ENCODE measurements around the gene CHGA. TPM values are rescaled to one million over a fixed set of nuclear protein-coding genes. Genes with fewer than 3 reads are reported as not detected.

The CHGA gene
- total RNA-seq, 1 experiment from 2014 or later: 0.17 TPM

GRCh38 chr14:92938890-92939671, 16.1 kb downstream of the CHGA start:
- no peak for DNase-seq
- H3K9me3 Mint-ChIP-seq (ENCODE audit: low read depth, unreplicated experiment): no peaks in the 10 kb centered on the region
- H3K36me3 Mint-ChIP-seq (ENCODE audit: insufficient read depth, unreplicated experiment): peaks cover 22% of the 10 kb centered on the region
- no peaks in the 10 kb centered on the region for H3K27me3 Mint-ChIP-seq (ENCODE audit: unreplicated experiment)
- no peak for TF ChIP-seq CTCF (IDR thresholded peaks at IDR 0.05; ENCODE audit: unreplicated experiment)
- no peak overlapping the region for H3K4me3 Mint-ChIP-seq (ENCODE audit: low read depth, unreplicated experiment)
- no peak overlapping the region for H3K27ac Mint-ChIP-seq (ENCODE audit: unreplicated experiment)
- intact Hi-C loops (cut with micrococcal nuclease; ENCODE audit: unreplicated experiment): no loop called here
- H3K4me1 Mint-ChIP-seq (ENCODE audit: low read depth, unreplicated experiment): no peaks in the 10 kb centered on the region
- CTCF ChIA-PET: no interaction called here
- no TSS peak for BruUV-seq (replicated peaks)

GRCh38 chr14:92939699-92940098, 16.7 kb downstream of the CHGA start:
- no peak overlapping the region for H3K4me3 Mint-ChIP-seq (ENCODE audit: low read depth, unreplicated experiment)
- no peaks in the 10 kb centered on the region for H3K9me3 Mint-ChIP-seq (ENCODE audit: low read depth, unreplicated experiment)
- CTCF ChIA-PET: no interaction called here
- H3K36me3 Mint-ChIP-seq (ENCODE audit: insufficient read depth, unreplicated experiment): peaks cover 28% of the 10 kb centered on the region
- no peaks in the 10 kb centered on the region for H3K27me3 Mint-ChIP-seq (ENCODE audit: unreplicated experiment)
- DNase-seq: no peak
- TF ChIP-seq CTCF (IDR thresholded peaks at IDR 0.05; ENCODE audit: unreplicated experiment): no peak
- no TSS peak for BruUV-seq (replicated peaks)
- intact Hi-C loops (cut with micrococcal nuclease; ENCODE audit: unreplicated experiment): no loop called here
- H3K27ac Mint-ChIP-seq (ENCODE audit: unreplicated experiment): no peak overlapping the region
- no peaks in the 10 kb centered on the region for H3K4me1 Mint-ChIP-seq (ENCODE audit: low read depth, unreplicated experiment)

- Mint-ChIP-seq H3K9me3 (ENCODE audit: low read depth, unreplicated experiment) (no peaks in the 10 kb centered on the region), H3K36me3 (ENCODE audit: insufficient read depth, unreplicated experiment) (peaks cover 28% of the 10 kb centered on the region), H3K4me1 (ENCODE audit: low read depth, unreplicated experiment) (no peaks in the 10 kb centered on the region), H3K4me3 (ENCODE audit: low read depth, unreplicated experiment) (no peak overlapping the region), H3K27me3 (ENCODE audit: unreplicated experiment) (no peaks in the 10 kb centered on the region), H3K27ac (ENCODE audit: unreplicated experiment) (no peak overlapping the region)
- BruUV-seq (replicated peaks): no TSS peak
- DNase-seq: no peak
- CTCF ChIA-PET: no interaction called here
- intact Hi-C loops (cut with micrococcal nuclease; ENCODE audit: unreplicated experiment): no loop called here
- no peak for TF ChIP-seq CTCF (IDR thresholded peaks at IDR 0.05; ENCODE audit: unreplicated experiment)
These were observed 17.6 kb downstream of the CHGA start for GRCh38 chr14:92940543-92940942.

- Mint-ChIP-seq H3K9me3 (ENCODE audit: low read depth, unreplicated experiment) (no peaks in the 10 kb centered on the region), H3K36me3 (ENCODE audit: insufficient read depth, unreplicated experiment) (peaks cover 32% of the 10 kb centered on the region), H3K27ac (ENCODE audit: unreplicated experiment) (no peak overlapping the region), H3K4me1 (ENCODE audit: low read depth, unreplicated experiment) (peaks cover 4% of the 10 kb centered on the region), H3K27me3 (ENCODE audit: unreplicated experiment) (no peaks in the 10 kb centered on the region), H3K4me3 (ENCODE audit: low read depth, unreplicated experiment) (no peak overlapping the region)
- intact Hi-C loops (cut with micrococcal nuclease; ENCODE audit: unreplicated experiment): no loop called here
- TF ChIP-seq CTCF (IDR thresholded peaks at IDR 0.05; ENCODE audit: unreplicated experiment): no peak
- DNase-seq: no peak
- CTCF ChIA-PET: no interaction called here
- no TSS peak for BruUV-seq (replicated peaks)
These were observed 18.6 kb downstream of the CHGA start for GRCh38 chr14:92941531-92941930.
